GM10266 (cell line): ENCODE data around the gene HYDIN.
A peak's percentile ranks its signal among the peaks of the same experiment; 100 is the strongest.

Experiments
- DNase-seq: peaks from one replicate; pipeline ENCODE4 v3.0.0; 2012; ENCODE audit errors: extremely low spot score
- TF ChIP-seq, protein P1 (sequence below): IDR thresholded peaks from 2 replicates; pipeline ENCODE4 v1.5.1; 2012; ENCODE audit warnings: mild to moderate bottlenecking, low read depth; ENCODE audit not compliant: control insufficient read depth, insufficient read depth; ENCODE audit errors: missing control alignments

The HYDIN gene

DNA sequence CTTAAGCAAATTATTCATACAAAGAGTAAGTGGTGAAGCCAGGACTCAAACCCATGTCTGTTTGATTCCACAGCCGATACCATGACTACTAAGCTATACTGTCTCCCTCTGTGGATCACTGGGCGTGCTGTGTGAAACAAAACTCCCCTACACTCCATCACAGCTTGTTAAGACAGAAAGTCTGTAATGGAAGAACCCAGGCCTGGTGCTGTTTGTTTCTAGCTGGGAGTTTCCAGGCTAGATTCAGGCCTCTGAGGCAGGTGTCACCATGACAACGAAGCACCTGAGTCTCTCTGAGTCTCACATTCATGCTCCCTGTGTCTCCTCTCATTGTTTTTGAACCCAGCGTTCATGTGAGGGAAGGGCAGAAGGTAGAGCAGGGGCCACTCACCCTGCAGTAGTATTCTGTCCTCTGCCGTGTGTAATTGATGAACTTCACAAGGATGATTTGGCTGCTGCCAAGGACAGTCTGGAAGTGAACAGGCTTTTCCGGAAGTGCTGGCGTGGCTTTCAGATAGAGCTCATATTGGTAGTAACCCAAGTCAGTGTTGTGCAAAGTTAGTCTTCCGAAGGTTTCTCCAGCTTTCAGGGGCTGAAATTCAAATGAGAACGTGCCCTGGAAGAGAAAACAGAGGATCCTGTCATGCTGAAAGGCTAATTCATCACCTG, 421.0 kb downstream of the HYDIN start:
- TF ChIP-seq, protein P1, sequence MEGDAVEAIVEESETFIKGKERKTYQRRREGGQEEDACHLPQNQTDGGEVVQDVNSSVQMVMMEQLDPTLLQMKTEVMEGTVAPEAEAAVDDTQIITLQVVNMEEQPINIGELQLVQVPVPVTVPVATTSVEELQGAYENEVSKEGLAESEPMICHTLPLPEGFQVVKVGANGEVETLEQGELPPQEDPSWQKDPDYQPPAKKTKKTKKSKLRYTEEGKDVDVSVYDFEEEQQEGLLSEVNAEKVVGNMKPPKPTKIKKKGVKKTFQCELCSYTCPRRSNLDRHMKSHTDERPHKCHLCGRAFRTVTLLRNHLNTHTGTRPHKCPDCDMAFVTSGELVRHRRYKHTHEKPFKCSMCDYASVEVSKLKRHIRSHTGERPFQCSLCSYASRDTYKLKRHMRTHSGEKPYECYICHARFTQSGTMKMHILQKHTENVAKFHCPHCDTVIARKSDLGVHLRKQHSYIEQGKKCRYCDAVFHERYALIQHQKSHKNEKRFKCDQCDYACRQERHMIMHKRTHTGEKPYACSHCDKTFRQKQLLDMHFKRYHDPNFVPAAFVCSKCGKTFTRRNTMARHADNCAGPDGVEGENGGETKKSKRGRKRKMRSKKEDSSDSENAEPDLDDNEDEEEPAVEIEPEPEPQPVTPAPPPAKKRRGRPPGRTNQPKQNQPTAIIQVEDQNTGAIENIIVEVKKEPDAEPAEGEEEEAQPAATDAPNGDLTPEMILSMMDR: no peak
- DNase-seq: peak; percentile 38

DNA sequence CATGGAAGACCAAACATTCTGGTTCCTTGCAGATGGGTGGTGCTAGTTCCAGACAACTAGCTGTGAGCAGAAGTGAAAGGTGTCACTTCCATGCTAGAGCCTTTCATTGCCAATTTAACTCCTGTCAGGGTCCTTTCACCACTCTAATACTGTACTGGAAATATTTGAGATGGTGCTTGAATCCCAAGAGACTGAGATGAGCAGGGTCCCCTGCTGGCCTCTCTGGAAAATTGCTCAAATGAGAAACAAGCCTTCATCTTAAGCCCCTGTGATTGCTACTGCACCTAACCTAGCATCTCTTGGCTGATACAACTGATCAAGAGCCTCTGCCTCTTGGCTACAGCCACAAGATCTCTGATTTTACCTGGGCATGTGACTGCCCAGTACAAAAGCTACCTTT, 422.2 kb downstream of the HYDIN start:
- TF ChIP-seq, protein P1: no peak
- DNase-seq: no peak

DNA sequence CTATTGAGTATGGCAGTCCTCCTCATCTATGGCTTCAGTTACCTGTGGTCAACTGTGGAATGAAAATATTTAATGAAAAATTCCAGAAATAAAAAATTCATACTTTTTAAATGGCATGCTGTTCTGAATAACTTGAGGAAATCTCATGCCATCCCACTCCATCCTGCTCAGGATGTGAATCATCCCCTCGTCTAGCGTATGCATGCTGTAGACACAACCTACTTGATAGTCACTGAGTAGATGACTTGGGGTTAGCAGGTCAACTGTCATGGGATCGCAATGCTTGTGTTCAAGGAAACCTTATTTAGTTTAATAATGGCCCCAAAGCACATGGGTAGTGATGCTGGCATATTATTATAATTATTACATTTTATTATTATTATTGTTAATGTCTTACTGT, 424.7 kb downstream of the HYDIN start:
- DNase-seq: no peak
- TF ChIP-seq, protein P1: no peak

DNA sequence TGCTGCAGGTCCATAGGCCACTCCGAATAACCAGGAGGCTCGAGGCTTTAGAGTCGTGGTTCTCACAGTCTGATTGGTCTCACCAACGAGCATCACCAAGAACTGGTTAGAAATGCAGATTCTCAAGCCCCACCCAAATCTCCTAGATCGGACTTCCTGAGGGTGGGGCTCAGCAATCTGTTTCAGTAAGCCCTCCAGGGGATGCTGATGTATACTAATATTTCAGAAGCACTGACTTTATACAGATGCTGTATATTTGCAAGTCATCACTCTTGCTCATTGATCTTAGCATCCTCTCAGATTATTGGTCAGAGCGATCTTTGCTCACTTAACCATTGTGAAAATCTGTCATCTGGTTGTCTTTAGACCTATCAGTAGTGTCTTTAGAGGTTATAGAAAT, 425.1 kb downstream of the HYDIN start:
- no peak for DNase-seq
- TF ChIP-seq, protein P1: no peak

DNA sequence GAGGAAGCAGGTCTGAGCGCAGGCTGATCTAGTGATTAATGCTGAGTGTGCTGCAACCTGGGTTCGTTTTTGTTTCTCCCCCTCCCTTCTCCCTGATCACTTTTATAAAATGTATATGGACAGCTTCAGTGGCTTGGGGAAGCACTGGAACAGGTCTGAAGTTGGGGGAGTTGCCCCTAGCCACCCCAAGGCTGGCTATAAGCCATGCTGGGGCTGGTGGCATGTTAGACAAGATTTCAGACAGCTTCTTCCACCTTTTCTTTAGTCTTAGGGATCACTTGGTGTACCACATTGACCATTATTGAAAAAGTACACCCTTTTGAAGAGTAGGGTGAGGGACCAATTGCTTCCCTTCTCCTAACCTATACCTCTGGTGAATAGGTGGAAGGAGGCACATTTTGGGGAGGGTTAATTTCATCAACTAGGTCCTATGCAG, 425.8 kb downstream of the HYDIN start:
- no peak for DNase-seq

DNA sequence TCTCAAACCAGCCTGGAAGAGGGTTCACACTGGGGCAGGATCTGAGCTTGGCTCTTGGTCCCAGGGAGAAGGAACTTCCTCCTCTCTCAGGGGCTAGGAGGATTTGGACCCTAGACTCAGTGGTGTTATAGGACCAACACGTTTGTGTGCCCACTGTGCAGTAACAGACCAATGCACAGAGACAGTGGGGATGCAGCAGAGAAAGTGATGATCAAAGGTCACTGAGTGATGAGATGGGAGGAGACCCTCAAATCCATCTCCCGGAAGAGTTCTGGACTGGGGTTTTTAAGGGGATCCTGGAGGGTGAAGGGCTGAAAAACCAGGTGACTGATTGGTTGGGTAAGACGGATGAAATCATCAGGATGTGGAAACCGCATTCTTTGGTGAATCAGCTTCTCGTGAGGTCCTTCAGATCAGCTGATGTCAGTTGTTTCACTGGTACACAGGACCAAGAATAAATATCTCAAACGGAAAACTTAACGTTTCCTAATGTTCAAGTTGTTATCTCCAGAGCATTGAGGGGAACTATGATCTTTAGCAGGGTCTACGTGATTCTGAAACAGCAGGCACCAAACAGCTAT, 426.3 kb downstream of the HYDIN start:
- DNase-seq: no peak
- TF ChIP-seq, protein P1: no peak

More for the DNA sequence above, 425.8 kb downstream of the HYDIN start:
- TF ChIP-seq, protein P1: no peak

DNA sequence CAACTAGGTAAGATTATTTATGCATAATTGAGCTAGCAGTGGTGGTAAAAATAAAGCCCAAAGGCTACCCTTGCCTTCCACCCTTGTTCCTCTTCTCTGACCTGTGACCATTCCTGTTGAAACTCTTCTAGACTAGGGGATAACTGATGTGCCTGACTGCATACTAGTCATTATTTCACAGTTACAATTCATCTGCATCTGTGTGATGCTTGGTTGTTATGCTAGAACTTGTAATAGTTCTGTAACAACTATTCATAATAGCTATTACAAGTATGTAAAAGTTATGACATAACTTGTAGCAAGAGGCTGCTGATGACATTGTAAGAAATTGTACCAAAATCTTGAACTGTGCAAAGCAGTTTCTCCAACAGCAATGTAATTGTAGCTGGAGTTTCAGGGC, 427.2 kb downstream of the HYDIN start:
- TF ChIP-seq, protein P1: no peak
- DNase-seq: no peak
